Sigmoid colon (tissue), 4 donors: ENCODE measurements around the gene FRAS1.

Experiments used
- CTCF ChIP-seq, 4 experiments: fragments of 450-650 bp in 3 of 4; fragments of 200-600 bp in 1 of 4; IDR thresholded peaks; one replicate each; pipeline ENCODE4 v1.5.1; 2016 to 2019; ENCODE audit warnings: antibody characterized with exemption in 4 of 4, mild to moderate bottlenecking in 3 of 4, moderate library complexity in 2 of 4
- POLR2A ChIP-seq, 2 donors: fragments of 450-650 bp; IDR thresholded peaks; one replicate each; pipeline ENCODE4 v1.6.1; 2016; ENCODE audit warnings: antibody characterized with exemption in 2 of 2, mild to moderate bottlenecking in 2 of 2, moderate library complexity in 2 of 2
- POLR2AphosphoS5 ChIP-seq, 4 donors: sonication (generic); formaldehyde crosslinking; IDR thresholded peaks; one replicate each; pipeline ENCODE4 v1.6.1; 2017; ENCODE audit warnings: antibody characterized with exemption in 4 of 4

- TF ChIP-seq CTCF (IDR thresholded peaks at IDR 0.05) (no peak), POLR2AphosphoS5 (IDR thresholded peaks at IDR 0.05) (no peak), POLR2A (IDR thresholded peaks at IDR 0.05) (no peak)
Measured at GRCh38 chr4:78199984-78200383, 142.9 kb downstream of the FRAS1 start.
